Mucosa of descending colon (tissue), 3 donors: ENCODE results near the gene RSPH1. TPM values are rescaled to one million over a fixed set of nuclear protein-coding genes. Genes with fewer than 3 reads are reported as not detected.
A peak's percentile ranks its signal among the peaks of the same experiment; 100 is the strongest.

ENCODE experiments used
- ATAC-seq: fragments of 200-7000 bp; cut with Tn5 transposase; one replicate; pipeline ENCODE4 v1.9.1; 2020; ENCODE audit warnings: mild to moderate bottlenecking, moderate library complexity
- DNase-seq, 3 donors: peaks; one replicate each; pipeline ENCODE4 v3.0.0-alpha.2; 2020
- H3K36me3 ChIP-seq: fragments of 200-600 bp; one replicate; pipeline ENCODE4 v1.8.0; 2021; ENCODE audit warnings: low read depth, mild to moderate bottlenecking
- H3K4me1 ChIP-seq: fragments of 200-600 bp; one replicate; pipeline ENCODE4 v1.8.0; 2021; ENCODE audit warnings: low read depth, mild to moderate bottlenecking
- H3K4me3 ChIP-seq: fragments of 200-600 bp; one replicate; pipeline ENCODE4 v1.8.0; 2021; ENCODE audit warnings: mild to moderate bottlenecking
- H3K9me3 ChIP-seq: fragments of 200-600 bp; one replicate; pipeline ENCODE4 v1.8.0; 2021; ENCODE audit warnings: mild to moderate bottlenecking
- intact Hi-C, 2 donors: fragments of 100-400 bp; cut with DNase I in 1 of 2; cut with micrococcal nuclease in 1 of 2; formaldehyde crosslinking; loops; one replicate each; pipeline versions ENCODE4 v1.11.0 to v1.11.1; 2022; cut with DNase I, micrococcal nuclease
- long read RNA-seq, 2 donors: library from polyadenylated mRNA; unstranded; transcript quantifications; one replicate each; pipeline ENCODE4 v2.0.0, GENCODE V29; 2019 to 2021
- total RNA-seq, 3 donors: library from RNA; stranded (reverse); fragmentation: NEBNext Ultra II Directional in 2 of 3; extraction: Animal tissue kit (Norgen Biotek cat#: 25700) in 2 of 3; gene quantifications; one replicate each; pipeline versions ENCODE4 v1.2.1 to v1.2.4, GENCODE V29; 2021 to 2023
- TF ChIP-seq, protein P1 (sequence below): fragments of 200-600 bp; IDR thresholded peaks from one replicate; pipeline ENCODE4 v1.8.0; 2022; ENCODE audit warnings: antibody characterized with exemption, mild to moderate bottlenecking
- donor health status: DM: no; HTN: no; CAD: no; lungs with moderate emphysema.
- donor health status: DM: no; HTN: no; CAD: no.
- donor health status: DM: no; HTN: yes; CAD: no.

The RSPH1 gene
- total RNA-seq = 1 to 10 TPM; 4.0 to 7.6 (median 4.5) TPM
- long read RNA-seq, donor 1, transcript RSPH1-201 (9 exons, 1,430 nt) = major isoform, 6 of 10 reads
- long read RNA-seq, donor 1, partial matches to known transcripts = 2 of 10 reads
- long read RNA-seq, donor 1, other reads (novel, unspliced or antisense) = 2 of 10 reads
- long read RNA-seq, donor 2, partial matches to known transcripts = 1 of 10 reads
- long read RNA-seq, donor 2, other reads (novel, unspliced or antisense) = 5 of 10 reads

DNA sequence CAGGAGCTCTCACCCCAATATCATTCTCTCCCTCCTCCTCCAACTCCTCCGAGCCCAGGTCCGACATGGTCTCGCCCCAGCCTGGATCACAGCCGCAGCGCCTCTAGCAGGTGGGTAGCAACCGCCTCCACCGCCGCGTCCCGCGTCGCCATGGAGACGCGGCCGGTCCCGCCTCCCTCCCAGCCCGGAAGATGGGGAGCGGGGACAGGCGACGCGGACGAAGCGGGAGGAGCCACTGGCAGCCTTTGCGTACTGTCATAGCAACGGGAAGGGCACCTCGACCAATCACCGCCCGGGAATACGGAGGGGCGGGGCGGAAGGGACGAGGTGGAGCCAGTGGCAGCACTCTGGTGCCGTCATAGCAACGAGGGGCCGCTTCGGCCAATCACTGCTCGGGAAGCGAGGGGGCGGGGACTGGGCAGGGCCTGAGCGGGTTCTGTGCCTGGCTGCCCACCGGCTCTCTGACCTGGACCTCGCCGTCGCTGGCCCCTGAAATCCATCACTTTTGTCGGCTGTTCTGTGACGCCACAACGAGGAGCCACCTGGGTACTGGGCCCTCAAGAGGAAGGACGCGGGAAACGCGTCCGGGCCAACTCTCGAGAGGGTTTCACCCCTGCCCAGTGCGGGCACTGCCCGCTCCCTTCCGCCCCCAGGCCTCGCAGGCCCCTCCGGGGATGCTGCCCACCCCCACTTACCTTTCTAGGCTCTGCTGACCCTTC, at the start of gene RSPH1:
RSPH1 (minus strand) TSS at position 105 of the 719 bp plus-strand sequence; CDS start at position 67, 38 bp downstream.
- DNase-seq = peak; percentile 99 to 100 (median 100)
- H3K4me3 ChIP-seq = peak within 1 kb of the TSS; percentile 12
- peaks cover 3% of the 10 kb centered on the region for H3K36me3 ChIP-seq
- H3K4me1 ChIP-seq = peaks cover 21% of the 10 kb centered on the region
- H3K9me3 ChIP-seq = no peaks in the 10 kb centered on the region
- TF ChIP-seq, protein P1, sequence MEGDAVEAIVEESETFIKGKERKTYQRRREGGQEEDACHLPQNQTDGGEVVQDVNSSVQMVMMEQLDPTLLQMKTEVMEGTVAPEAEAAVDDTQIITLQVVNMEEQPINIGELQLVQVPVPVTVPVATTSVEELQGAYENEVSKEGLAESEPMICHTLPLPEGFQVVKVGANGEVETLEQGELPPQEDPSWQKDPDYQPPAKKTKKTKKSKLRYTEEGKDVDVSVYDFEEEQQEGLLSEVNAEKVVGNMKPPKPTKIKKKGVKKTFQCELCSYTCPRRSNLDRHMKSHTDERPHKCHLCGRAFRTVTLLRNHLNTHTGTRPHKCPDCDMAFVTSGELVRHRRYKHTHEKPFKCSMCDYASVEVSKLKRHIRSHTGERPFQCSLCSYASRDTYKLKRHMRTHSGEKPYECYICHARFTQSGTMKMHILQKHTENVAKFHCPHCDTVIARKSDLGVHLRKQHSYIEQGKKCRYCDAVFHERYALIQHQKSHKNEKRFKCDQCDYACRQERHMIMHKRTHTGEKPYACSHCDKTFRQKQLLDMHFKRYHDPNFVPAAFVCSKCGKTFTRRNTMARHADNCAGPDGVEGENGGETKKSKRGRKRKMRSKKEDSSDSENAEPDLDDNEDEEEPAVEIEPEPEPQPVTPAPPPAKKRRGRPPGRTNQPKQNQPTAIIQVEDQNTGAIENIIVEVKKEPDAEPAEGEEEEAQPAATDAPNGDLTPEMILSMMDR = peak; percentile 13
- ATAC-seq = peak; percentile 95
- intact Hi-C loops = no loop called here

DNA sequence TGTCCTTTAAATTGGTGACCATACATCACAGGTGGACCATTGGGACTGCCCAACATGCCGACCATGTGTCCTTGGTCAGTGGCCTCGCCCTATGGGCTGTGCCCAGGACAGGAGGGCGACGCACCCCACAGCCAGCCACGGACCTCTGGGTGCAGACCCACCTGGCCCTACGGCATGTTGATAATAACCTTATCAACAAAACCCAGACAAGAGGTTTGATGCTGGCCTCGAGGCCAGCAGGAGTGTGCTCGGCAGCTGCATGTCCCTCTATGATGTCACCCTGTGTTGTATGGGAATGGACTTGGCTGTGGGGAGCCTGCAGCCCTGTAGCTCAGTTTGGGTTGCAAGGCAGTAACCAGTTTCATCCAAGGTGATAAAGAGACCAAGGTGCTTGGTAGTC, 49.7 kb upstream of the RSPH1 start:
- ATAC-seq (peak; percentile 6), DNase-seq (peak in 2 of 3 donors; percentile 21 to 29)
- peaks cover 3% of the 10 kb centered on the region for H3K4me1 ChIP-seq
- TF ChIP-seq, protein P1 = no peak
- H3K4me3 ChIP-seq = no peak overlapping the region
- H3K9me3 ChIP-seq = no peaks in the 10 kb centered on the region
- H3K36me3 ChIP-seq = no peaks in the 10 kb centered on the region
- intact Hi-C loops = no loop called here

DNA sequence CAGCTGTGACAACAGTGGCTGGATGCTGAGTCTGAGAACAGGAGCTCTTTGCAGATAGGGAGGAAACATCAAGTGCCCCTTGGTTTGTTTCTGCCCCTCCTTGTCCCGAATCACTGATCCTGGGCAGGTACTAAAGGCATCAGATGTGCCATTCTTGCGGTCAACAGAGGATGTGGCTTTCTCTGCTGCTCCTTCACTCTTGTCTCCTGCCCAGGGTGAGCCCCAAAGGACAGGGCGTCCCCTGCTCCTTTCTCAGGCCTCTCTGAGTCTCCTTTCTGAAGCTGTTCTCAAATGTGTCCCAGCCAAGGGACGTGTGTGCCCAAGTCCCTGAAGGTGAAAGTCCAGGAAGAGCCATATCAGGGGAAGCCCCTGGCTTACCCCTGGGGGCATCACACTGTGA, 49.3 kb upstream of the RSPH1 start:
- ATAC-seq (no peak), DNase-seq (no peak)
- H3K4me3 ChIP-seq = no peak overlapping the region
- intact Hi-C loops = no loop called here
- H3K9me3 ChIP-seq = no peaks in the 10 kb centered on the region
- H3K36me3 ChIP-seq = no peaks in the 10 kb centered on the region
- TF ChIP-seq, protein P1 = no peak
- H3K4me1 ChIP-seq = no peaks in the 10 kb centered on the region

DNA sequence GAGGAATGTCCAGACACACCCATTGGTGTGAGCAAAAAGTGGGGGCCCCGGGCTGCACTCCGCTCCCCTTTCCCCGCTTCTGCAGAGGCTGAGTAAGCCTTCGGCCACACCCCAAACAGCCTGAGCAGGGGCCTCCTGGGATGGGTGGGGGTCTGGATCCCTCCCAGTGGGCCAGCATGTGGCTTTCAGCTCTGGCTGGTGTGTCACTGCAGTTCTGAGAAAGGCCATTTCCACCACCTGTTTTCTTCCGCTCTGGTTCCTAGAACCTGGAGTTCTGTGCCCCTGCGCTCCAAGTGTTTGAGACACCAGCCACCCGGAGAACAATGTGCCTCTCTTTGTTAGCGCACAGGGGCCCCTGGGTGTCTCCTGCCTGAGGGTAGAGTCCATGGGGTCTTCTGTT, 48.5 kb upstream of the RSPH1 start:
- intact Hi-C loops = no loop called here
- Histone ChIP-seq H3K4me3 (no peak overlapping the region), H3K36me3 (no peaks in the 10 kb centered on the region), H3K9me3 (no peaks in the 10 kb centered on the region), H3K4me1 (no peaks in the 10 kb centered on the region)
- TF ChIP-seq, protein P1 = no peak
- ATAC-seq (no peak), DNase-seq (peak in 2 of 3 donors; percentile 13 to 31)

DNA sequence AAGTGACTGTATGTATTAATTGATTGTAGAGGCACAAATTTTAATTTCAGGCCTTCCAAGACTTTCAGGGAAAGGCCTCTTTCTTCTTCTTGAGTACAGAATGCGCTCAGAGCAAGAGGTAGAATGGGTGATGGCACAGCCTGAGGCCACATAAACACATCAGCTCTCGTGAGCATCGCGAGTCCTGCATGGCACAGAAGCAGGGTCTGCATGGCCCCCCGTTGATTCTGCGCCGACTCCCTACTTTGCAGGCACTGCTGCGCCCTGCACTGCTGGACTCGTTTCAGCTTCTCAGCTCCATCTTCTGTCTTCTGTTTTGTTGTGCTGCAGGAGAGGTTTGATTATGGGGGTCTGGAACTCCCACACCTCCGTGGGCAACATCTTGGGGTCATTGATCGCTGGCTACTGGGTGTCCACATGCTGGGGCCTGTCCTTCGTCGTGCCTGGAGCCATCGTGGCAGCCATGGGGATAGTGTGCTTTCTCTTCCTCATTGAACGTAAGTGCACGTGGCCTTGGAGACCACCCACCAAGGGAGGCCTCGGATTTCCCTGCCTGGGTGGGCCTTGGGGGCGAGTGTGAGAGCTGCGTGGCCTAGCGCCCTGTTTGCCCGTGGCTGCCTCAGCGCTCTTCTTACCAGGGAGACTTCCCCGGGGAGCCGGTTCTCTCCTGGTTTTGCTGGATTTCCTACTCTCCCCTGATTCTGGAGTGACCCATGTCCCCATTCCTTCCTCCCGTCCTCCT, 47.3 kb upstream of the RSPH1 start:
- TF ChIP-seq, protein P1 = no peak
- intact Hi-C loops = no loop called here
- Histone ChIP-seq H3K4me3 (no peak overlapping the region), H3K36me3 (no peaks in the 10 kb centered on the region), H3K9me3 (no peaks in the 10 kb centered on the region), H3K4me1 (no peaks in the 10 kb centered on the region)
- peak in 1 of 3 donors; percentile 33 for DNase-seq
- no peak for ATAC-seq
